ENCODE measurements around the gene SSRP1. TPM values are rescaled to one million over a fixed set of nuclear protein-coding genes. Genes with fewer than 3 reads are reported as not detected.
A peak's percentile ranks its signal among the peaks of the same experiment; 100 is the strongest.

SSRP1 gene
- total and polyA plus RNA-seq, 9 of the 15 experiments (the other 6 are each of a cell fraction or from before 2014, with no cell fraction given): 91.1 to 416 (median 245) TPM

DNA sequence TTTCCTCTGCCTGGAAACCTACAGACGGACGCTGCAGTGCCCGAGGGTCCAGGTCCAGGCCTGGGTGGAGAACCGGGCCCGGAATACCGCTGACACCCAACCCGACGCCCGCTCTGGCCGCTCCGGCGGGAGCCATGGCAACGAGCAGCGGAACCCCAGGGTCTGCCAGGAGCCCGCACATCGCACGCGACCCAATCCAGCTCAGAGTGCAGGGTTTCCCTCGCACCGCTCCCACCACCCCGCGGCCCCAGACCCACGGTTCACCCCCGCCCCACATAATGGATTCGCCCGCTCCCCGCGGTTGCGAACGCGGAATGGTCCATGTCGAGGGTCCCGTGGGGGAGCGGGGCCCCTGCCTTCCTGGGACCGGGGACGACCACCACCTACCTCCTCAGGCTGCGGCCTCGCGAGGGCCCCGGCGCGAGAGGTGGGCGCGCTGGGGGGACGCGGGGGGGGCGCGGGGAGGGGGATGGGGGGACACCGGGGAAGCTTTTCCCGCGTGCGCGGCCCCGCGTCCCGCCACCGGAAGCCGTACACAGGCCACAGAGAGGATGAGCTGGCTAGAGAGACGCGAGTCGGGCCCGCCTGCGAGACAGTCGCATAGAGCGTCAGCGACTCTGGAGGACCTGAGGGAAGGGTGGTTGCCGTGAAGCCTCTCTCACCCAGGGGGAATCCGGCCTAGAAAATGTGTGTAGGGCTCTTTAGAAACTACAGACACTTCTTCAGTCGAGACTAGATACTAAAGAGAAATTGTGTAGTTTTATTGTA lies at the start of gene SSRP1 (continued):
- TF ChIP-seq, protein P1, sequence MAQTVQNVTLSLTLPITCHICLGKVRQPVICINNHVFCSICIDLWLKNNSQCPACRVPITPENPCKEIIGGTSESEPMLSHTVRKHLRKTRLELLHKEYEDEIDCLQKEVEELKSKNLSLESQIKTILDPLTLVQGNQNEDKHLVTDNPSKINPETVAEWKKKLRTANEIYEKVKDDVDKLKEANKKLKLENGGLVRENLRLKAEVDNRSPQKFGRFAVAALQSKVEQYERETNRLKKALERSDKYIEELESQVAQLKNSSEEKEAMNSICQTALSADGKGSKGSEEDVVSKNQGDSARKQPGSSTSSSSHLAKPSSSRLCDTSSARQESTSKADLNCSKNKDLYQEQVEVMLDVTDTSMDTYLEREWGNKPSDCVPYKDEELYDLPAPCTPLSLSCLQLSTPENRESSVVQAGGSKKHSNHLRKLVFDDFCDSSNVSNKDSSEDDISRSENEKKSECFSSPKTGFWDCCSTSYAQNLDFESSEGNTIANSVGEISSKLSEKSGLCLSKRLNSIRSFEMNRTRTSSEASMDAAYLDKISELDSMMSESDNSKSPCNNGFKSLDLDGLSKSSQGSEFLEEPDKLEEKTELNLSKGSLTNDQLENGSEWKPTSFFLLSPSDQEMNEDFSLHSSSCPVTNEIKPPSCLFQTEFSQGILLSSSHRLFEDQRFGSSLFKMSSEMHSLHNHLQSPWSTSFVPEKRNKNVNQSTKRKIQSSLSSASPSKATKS (CRISPR knock-in tag; IDR thresholded peaks at IDR 0.05): no peak
- TF ChIP-seq, protein P2, sequence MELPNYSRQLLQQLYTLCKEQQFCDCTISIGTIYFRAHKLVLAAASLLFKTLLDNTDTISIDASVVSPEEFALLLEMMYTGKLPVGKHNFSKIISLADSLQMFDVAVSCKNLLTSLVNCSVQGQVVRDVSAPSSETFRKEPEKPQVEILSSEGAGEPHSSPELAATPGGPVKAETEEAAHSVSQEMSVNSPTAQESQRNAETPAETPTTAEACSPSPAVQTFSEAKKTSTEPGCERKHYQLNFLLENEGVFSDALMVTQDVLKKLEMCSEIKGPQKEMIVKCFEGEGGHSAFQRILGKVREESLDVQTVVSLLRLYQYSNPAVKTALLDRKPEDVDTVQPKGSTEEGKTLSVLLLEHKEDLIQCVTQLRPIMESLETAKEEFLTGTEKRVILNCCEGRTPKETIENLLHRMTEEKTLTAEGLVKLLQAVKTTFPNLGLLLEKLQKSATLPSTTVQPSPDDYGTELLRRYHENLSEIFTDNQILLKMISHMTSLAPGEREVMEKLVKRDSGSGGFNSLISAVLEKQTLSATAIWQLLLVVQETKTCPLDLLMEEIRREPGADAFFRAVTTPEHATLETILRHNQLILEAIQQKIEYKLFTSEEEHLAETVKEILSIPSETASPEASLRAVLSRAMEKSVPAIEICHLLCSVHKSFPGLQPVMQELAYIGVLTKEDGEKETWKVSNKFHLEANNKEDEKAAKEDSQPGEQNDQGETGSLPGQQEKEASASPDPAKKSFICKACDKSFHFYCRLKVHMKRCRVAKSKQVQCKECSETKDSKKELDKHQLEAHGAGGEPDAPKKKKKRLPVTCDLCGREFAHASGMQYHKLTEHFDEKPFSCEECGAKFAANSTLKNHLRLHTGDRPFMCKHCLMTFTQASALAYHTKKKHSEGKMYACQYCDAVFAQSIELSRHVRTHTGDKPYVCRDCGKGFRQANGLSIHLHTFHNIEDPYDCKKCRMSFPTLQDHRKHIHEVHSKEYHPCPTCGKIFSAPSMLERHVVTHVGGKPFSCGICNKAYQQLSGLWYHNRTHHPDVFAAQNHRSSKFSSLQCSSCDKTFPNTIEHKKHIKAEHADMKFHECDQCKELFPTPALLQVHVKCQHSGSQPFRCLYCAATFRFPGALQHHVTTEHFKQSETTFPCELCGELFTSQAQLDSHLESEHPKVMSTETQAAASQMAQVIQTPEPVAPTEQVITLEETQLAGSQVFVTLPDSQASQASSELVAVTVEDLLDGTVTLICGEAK (IDR thresholded peaks at IDR 0.05): peak; percentile 81
- TF ChIP-seq, protein P2 (CRISPR knock-in tag; IDR thresholded peaks at IDR 0.05): no peak
- TF ChIP-seq, protein P3, sequence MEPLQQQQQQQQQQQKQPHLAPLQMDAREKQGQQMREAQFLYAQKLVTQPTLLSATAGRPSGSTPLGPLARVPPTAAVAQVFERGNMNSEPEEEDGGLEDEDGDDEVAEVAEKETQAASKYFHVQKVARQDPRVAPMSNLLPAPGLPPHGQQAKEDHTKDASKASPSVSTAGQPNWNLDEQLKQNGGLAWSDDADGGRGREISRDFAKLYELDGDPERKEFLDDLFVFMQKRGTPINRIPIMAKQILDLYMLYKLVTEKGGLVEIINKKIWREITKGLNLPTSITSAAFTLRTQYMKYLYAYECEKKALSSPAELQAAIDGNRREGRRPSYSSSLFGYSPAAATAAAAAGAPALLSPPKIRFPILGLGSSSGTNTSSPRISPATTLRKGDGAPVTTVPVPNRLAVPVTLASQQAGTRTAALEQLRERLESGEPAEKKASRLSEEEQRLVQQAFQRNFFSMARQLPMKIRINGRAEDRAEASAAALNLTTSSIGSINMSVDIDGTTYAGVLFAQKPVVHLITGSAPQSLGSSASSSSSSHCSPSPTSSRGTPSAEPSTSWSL (CRISPR knock-in tag; IDR thresholded peaks at IDR 0.05; ENCODE audit: borderline replicate concordance): no peak
- TF ChIP-seq KAT7 (CRISPR knock-in tag; IDR thresholded peaks at IDR 0.05; ENCODE audit: borderline replicate concordance): 0 out of 2 replicates have a peak, but pooled peaks have one; percentile 54
- no peak for TF ChIP-seq RBM39 (optimal IDR thresholded peaks at IDR 0.05; ENCODE audit: low read depth, low read length)
- no peak for TF ChIP-seq CEBPB (tag; IDR thresholded peaks at IDR 0.05)
- peak; percentile 55 for TF ChIP-seq XRCC5 (IDR thresholded peaks at IDR 0.05; ENCODE audit: low read depth, low read length)
- no peak for TF ChIP-seq ZNF224 (CRISPR knock-in tag; IDR thresholded peaks at IDR 0.05)
- no peak for TF ChIP-seq CC2D1A (IDR thresholded peaks at IDR 0.05)
- no peak for TF ChIP-seq ZNF699 (CRISPR knock-in tag; IDR thresholded peaks at IDR 0.05; ENCODE audit: insufficient replicate concordance)
- no peak for TF ChIP-seq SREBF2 (CRISPR knock-in tag; IDR thresholded peaks at IDR 0.05)
- TF ChIP-seq, protein P4, sequence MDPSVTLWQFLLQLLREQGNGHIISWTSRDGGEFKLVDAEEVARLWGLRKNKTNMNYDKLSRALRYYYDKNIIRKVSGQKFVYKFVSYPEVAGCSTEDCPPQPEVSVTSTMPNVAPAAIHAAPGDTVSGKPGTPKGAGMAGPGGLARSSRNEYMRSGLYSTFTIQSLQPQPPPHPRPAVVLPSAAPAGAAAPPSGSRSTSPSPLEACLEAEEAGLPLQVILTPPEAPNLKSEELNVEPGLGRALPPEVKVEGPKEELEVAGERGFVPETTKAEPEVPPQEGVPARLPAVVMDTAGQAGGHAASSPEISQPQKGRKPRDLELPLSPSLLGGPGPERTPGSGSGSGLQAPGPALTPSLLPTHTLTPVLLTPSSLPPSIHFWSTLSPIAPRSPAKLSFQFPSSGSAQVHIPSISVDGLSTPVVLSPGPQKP (CRISPR knock-in tag; IDR thresholded peaks at IDR 0.05): no peak

Data from K562 (cell line).